HFFc6 (cell line): ENCODE data around the gene CCDC51. TPM values are rescaled to one million over a fixed set of nuclear protein-coding genes. Genes with fewer than 3 reads are reported as not detected.
A peak's percentile ranks its signal among the peaks of the same experiment; 100 is the strongest.

ENCODE experiments used
- DNase-seq: peaks from one replicate; pipeline ENCODE4 v3.0.0-alpha.2; 2018
- H3K27ac Mint-ChIP-seq: 2 replicates; pipeline ENCODE4 v1.8.0; 2020; ENCODE audit warnings: mild to moderate bottlenecking, mixed read lengths
- H3K27me3 Mint-ChIP-seq: 2 replicates; pipeline ENCODE4 v1.8.0; 2021; ENCODE audit warnings: mild to moderate bottlenecking, moderate library complexity, mixed read lengths; ENCODE audit not compliant: insufficient read depth
- H3K36me3 Mint-ChIP-seq: 2 replicates; pipeline ENCODE4 v1.8.0; 2021; ENCODE audit warnings: low read depth, mixed read lengths
- H3K4me1 Mint-ChIP-seq: 2 replicates; pipeline ENCODE4 v1.8.0; 2020; ENCODE audit warnings: low read depth, mixed read lengths
- H3K4me3 Mint-ChIP-seq: 2 replicates; pipeline ENCODE4 v1.8.0; 2020; ENCODE audit warnings: mild to moderate bottlenecking, moderate library complexity, mixed read lengths
- H3K9me3 Mint-ChIP-seq: 2 replicates; pipeline ENCODE4 v1.8.0; 2020; ENCODE audit warnings: mild to moderate bottlenecking, mixed read lengths
- total RNA-seq, 6 experiments: library from RNA; stranded (reverse); fragmentation: NEBNext Ultra II Directional; extraction: Animal tissue kit (Norgen Biotek cat#: 25700); gene quantifications; 2 replicates in 1 of 6; 3 replicates in 5 of 6; pipeline ENCODE4 v1.2.3, GENCODE V29; 2021
- TF ChIP-seq, protein P1 (sequence below): fragments of 200-600 bp; sonication (generic); IDR thresholded peaks from 2 replicates; pipeline ENCODE4 v1.5.0; 2021; ENCODE audit warnings: antibody characterized with exemption, mild to moderate bottlenecking

Gene CCDC51
- total RNA-seq, 6 experiments from 2014 or later, result 10.1 to 15.3 (median 12.5) TPM

DNA sequence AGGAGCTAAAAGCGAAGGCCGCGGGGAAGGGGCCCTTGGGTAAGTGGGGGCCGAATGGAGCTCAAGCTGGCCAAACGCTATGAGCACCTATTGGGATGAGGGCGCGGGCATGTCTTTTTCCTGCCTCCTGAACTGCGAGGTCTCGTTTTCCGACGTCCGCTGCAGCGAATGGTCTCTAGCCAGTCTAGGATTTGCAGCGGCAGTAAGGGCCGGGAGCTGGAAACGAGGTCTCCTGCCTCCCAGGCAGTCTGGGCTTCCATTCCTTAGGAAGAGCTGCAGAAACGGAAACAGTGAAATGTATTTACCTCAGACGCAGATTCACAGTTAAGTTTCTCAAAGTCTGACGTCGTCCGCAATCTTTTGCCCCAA lies 655 bp upstream of the CCDC51 start:
- H3K4me3 Mint-ChIP-seq, result peak overlapping the region; percentile 98
- TF ChIP-seq, protein P1, sequence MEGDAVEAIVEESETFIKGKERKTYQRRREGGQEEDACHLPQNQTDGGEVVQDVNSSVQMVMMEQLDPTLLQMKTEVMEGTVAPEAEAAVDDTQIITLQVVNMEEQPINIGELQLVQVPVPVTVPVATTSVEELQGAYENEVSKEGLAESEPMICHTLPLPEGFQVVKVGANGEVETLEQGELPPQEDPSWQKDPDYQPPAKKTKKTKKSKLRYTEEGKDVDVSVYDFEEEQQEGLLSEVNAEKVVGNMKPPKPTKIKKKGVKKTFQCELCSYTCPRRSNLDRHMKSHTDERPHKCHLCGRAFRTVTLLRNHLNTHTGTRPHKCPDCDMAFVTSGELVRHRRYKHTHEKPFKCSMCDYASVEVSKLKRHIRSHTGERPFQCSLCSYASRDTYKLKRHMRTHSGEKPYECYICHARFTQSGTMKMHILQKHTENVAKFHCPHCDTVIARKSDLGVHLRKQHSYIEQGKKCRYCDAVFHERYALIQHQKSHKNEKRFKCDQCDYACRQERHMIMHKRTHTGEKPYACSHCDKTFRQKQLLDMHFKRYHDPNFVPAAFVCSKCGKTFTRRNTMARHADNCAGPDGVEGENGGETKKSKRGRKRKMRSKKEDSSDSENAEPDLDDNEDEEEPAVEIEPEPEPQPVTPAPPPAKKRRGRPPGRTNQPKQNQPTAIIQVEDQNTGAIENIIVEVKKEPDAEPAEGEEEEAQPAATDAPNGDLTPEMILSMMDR, result no peak
- peaks cover 27% of the 10 kb centered on the region for H3K4me1 Mint-ChIP-seq
- H3K36me3 Mint-ChIP-seq, result peaks cover 18% of the 10 kb centered on the region; the same call in 1 of the 2 replicates
- no peaks in the 10 kb centered on the region for H3K9me3 Mint-ChIP-seq
- DNase-seq, result no peak
- H3K27ac Mint-ChIP-seq, result peak overlapping the region; percentile 78
- H3K27me3 Mint-ChIP-seq, result no peaks in the 10 kb centered on the region; the same call in 1 of the 2 replicates

DNA sequence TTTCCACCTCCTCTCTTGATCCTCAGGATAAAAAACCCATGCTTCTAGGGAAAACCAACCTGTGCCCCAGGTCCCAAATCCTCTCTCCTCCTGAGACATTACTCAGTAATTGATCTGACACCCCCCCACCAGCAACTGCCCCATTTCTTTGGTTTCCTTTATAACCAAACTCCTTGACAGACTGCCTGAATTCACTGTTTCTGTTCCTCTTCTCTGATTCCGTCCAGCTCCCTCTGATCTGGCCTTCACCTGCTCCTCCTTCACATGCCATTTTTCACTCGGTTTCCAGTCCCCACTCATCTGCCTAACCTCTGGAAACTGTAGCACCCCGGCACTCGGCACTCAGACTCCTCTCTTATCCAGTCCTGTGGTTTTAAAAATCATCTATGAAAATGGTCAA lies 2.1 kb downstream of the CCDC51 start:
- Mint-ChIP-seq H3K27ac (no peak overlapping the region), H3K9me3 (no peaks in the 10 kb centered on the region), H3K36me3 (peaks cover 18% of the 10 kb centered on the region; the same call in 1 of the 2 replicates), H3K4me3 (no peak overlapping the region), H3K4me1 (peaks cover 42% of the 10 kb centered on the region), H3K27me3 (no peaks in the 10 kb centered on the region)
- no peak for DNase-seq
- TF ChIP-seq, protein P1, result no peak

DNA sequence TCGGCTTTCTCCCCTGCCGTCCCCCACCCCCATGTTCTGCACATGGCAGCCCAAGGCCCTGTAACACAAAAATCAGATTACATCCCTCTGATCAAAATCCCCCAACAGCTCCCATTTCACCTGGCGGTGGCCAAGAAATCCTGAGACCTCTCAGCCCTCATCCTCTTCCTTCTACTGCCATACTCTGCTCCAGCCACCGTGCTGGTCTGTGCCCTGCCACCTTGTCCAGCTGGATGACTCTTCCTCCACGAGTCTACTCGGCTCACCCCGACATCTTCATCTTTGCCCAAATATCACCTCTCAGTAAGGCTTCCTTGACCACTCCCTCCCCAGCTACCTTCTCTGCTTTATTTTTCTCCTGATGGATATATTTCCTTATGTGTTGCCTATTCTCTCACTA lies 3.1 kb downstream of the CCDC51 start:
- Mint-ChIP-seq H3K27ac (no peak overlapping the region), H3K9me3 (no peaks in the 10 kb centered on the region), H3K27me3 (no peaks in the 10 kb centered on the region), H3K4me1 (peaks cover 48% of the 10 kb centered on the region), H3K4me3 (no peak overlapping the region), H3K36me3 (peaks cover 16% of the 10 kb centered on the region)
- TF ChIP-seq, protein P1, result no peak
- no peak for DNase-seq

DNA sequence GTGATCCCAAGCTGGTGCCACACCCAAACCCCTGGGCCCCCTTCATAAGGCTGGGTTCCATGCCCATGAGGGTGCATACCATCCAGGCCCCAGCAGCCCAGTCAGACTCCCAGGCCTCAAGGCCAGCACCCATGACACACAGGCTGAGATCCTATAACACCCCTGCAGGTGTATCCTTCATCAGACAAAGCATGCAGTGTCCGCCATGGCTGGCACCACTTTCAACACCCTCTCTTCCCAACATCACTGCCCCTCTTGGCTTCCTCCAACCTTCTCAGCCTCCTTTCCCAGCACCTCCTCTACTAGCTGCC lies 3.5 kb downstream of the CCDC51 start:
- TF ChIP-seq, protein P1, result no peak
- H3K27me3 Mint-ChIP-seq, result no peaks in the 10 kb centered on the region
- no peak for DNase-seq
- peaks cover 47% of the 10 kb centered on the region for H3K4me1 Mint-ChIP-seq
- no peaks in the 10 kb centered on the region for H3K9me3 Mint-ChIP-seq
- H3K4me3 Mint-ChIP-seq, result no peak overlapping the region
- no peak overlapping the region for H3K27ac Mint-ChIP-seq
- H3K36me3 Mint-ChIP-seq, result peaks cover 16% of the 10 kb centered on the region

DNA sequence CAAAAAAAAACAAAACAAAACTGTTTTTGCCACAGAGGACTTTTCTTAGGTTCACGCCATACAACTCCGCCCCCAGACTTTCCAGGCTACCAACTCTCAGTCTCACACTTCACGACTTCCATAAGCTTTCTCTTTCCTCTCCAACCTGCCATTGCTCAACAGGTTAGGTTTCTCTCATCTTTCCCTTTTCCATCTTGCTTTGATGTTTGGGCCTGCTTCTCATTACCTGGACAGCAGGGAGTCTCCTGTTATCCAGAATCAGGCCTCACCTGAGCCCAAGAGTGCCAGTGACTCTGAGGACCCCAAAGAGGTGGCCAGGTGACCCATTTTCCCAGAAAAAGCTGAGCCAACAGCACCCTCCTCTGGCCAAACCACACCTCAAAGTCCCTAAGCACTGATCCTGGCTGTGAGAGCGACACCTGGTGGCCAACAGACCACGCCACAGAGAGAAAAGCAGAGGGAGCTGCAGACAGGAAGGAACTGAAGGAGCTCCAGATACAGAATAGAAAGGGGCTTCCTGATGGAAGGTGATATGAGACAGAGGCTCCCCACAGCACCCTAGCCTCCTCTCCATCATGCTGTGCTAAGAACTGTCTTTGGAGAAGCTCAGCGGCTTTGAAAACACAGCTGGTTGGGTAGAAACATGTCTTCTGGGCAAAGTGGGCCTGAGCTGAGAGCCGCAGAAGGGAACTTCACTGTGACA lies 4.0 kb downstream of the CCDC51 start:
- no peak overlapping the region for H3K27ac Mint-ChIP-seq
- peaks cover 46% of the 10 kb centered on the region for H3K4me1 Mint-ChIP-seq
- TF ChIP-seq, protein P1, result peak; percentile 100
- no peaks in the 10 kb centered on the region for H3K9me3 Mint-ChIP-seq
- no peaks in the 10 kb centered on the region for H3K27me3 Mint-ChIP-seq
- H3K4me3 Mint-ChIP-seq, result no peak overlapping the region
- peak; percentile 78 for DNase-seq
- peaks cover 14% of the 10 kb centered on the region for H3K36me3 Mint-ChIP-seq

DNA sequence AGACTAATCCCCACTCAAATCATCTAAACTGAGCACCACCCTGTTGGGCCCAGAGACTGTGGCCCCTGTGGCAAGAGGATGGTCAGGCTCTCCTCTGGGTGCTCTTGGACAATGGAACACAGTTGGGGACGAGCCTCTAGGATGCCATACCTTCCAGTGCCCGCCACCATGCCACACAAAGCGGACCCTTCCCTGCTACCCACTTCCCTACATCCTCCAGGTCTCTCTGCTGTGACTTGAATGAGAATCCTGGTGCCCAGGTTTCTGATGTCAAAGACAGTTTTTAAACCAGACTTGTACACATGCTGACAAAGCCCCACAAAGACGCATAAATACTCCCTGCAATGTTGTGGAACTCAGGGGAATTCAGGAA lies 4.7 kb downstream of the CCDC51 start:
- Mint-ChIP-seq H3K4me3 (no peak overlapping the region), H3K36me3 (peaks cover 6% of the 10 kb centered on the region), H3K4me1 (peaks cover 52% of the 10 kb centered on the region), H3K27me3 (no peaks in the 10 kb centered on the region), H3K9me3 (no peaks in the 10 kb centered on the region), H3K27ac (no peak overlapping the region; the same call in 1 of the 2 replicates)
- no peak for DNase-seq
- TF ChIP-seq, protein P1, result no peak
